Fibroblast of lung (primary cell): ENCODE data around the gene TBC1D2B.

ENCODE experiments used
- CTCF ChIP-seq, 2 donors: IDR thresholded peaks in 1 of 2; conservative IDR thresholded peaks in 1 of 2; 1 replicate in 1 of 2; 2 replicates in 1 of 2; pipeline ENCODE4 v1.5.1; 2011 to 2012; ENCODE audit warnings: low read length in 2 of 2, control low read depth in 1 of 2, inconsistent platforms in 1 of 2, low read depth in 1 of 2, mild to moderate bottlenecking in 1 of 2
- EZH2 ChIP-seq: IDR thresholded peaks from 2 replicates; pipeline ENCODE4 v1.5.1; 2012; ENCODE audit warnings: low read length, control low read depth, mild to moderate bottlenecking; ENCODE audit errors: missing control alignments

GRCh38 chr15:78104566-78105475, 27.3 kb upstream of the TBC1D2B start:
- TF ChIP-seq EZH2 (no peak), CTCF (conservative IDR thresholded peaks at IDR 0.05 in 1 of 2, IDR thresholded peaks at IDR 0.05 in 1 of 2; ENCODE audit: low read depth in 1 of 2, low read length in 2 of 2) (no peak)
